ENCODE results near the gene UBALD2.
"Not testable (repeated sequence)": the region's sequence is repeated elsewhere in the genome, so short reads cannot be mapped to it uniquely, and the experiment has no call there.

UBALD2 gene

GRCh38 chr17:76278268-76278908, 13.2 kb downstream of the UBALD2 start:
- no peak for DNase-seq

DNA sequence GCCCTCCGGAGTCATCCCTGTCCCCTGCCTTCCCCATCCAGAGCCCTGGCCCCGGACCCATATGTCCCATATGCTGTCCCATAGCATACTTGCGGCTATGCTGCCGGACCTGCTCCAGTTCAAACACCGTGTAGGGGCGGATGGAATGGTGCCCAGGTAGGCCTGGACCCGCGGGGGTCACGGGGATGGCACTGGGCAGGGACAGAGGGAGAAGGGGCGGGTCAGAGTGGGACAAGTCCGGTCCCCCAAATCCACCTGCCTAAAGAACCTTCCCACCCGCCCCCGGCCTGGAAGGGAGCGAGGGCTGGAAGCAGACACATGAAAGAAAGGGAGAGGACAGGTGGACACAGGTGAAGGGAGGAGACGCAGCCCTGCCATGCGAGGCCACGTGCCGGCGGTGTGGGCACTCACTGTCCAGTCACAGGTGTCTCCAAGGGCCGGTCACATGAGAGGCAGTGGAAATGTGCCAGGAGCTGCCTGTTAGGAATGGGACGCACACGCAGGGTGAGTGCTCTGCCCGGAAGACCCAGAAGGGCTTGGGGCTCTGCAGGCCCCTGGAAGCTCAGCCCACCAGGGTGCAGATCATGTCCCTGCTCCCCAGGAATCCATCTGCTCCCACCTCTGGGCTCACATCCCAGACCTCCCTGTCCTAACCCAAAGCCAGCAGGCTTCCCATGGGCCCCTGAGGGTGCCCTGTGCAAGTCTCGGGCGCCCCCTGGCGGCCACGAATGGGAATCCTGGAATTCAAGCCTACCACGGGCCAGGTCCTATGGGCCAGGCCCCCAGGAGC, 14.0 kb downstream of the UBALD2 start:
- DNase-seq, result peak; percentile 89

- no peak for DNase-seq
Measured at GRCh38 chr17:76279742-76280287, 14.7 kb downstream of the UBALD2 start.

DNA sequence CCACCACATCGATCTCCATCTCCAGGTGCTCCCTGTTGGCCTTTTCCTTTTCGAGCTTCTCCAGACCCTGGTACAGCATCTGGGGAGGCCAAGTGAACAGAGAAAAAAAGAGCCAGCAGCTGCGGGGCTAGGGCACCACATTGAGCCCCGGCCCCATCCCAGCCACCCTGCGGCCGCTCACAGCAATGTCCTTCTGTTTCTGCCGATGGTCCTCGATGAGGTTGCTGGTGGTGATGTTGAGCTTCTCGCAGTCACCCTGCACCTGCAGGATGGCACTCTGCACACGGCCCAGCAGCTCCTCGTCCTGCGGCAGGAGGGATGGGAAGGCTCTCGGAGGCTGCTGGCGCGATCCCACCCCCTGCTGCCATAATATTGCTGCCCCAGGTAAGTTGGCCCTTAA, 15.5 kb downstream of the UBALD2 start:
- no peak for DNase-seq

GRCh38 chr17:76281573-76282371, 16.6 kb downstream of the UBALD2 start:
- DNase-seq, result no peak

DNA sequence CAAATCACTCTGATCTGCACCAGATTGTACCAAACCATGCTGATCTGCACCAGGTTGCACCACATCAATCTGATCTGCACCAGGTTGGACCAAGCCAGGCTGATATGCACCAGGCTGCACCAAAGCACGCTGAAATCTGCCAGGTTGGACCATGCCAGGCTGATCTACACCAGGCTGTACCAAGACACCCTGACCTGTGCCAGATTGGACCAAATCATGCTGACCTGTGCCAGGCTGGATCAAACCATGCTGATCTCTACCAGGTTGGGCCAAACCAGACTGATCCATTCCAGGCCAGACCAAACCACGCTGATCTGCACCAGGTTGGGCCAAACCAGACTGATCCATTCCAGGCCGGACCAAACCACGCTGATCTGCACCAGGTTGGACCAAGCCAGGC, 27.4 kb downstream of the UBALD2 start:
- no peak for DNase-seq

- no peak for DNase-seq
Measured at GRCh38 chr17:76293106-76293505, 28.0 kb downstream of the UBALD2 start.

- DNase-seq, result no peak
Measured at GRCh38 chr17:76296186-76296585, 31.0 kb downstream of the UBALD2 start.

DNA sequence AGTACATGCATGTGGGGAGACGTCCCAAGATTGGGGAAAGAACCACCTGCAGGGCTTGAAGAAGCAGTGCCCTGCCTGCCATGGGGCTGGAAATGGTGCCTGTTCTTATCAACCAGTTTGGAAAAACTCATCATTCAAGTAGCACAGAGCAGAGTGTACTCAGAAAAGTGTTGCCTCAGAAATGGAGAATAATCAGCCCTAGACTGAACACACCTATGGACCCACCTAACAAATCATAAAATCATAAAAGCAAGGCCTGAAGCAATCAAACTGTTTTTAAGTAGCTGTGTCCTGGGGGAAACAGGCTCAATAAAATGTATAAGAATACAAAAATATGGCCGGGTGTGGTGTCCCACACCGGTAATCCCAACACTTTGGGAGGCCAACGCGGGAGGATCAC, 31.7 kb downstream of the UBALD2 start:
- DNase-seq, result no peak

- DNase-seq, result no peak
Measured at GRCh38 chr17:76297436-76297835, 32.3 kb downstream of the UBALD2 start.

DNA sequence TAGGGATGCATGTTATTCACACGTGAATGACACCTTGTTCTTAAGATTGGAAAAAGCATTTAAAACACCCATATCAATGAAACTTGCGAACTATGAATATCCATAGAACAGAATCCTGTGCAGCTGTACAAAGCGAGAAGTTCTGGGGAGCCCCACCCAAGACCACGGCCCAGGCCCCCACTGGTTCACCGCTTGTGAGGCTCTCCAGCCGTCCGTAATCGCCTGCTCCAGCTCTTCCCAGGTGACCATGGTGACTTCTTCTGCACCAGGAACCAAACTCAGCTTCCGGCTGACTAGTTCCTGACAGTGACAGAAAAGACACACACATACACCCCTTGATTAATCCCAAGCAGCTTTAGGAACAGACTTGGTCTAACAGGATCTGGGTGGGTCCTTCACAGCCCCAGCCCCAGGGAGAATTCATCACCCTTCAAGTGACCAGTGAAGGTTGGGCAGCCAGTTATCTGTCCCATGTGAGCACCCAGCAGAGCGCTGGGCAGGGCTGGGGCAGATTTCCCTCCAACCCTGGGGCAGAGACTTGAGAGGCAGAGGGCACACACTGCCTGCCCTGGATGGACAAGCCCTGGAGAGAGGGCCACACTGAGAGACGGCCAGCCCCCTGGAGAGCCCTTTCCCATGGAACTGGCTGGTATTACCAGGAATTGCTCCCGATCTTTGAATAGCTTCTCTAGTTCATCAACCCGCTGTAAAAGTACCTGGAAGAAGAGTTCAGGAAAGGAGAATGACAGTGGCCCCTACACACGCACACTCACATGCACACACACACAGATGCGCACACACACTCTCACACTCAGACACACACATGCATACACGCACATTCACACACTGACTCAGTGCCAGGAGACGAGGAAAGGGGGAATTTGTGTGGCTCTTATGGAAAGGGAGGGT, 39.3 kb downstream of the UBALD2 start:
- no peak for DNase-seq

- not testable (repeated sequence) for DNase-seq
Measured at GRCh38 chr17:76305135-76305454, 39.9 kb downstream of the UBALD2 start.

DNA sequence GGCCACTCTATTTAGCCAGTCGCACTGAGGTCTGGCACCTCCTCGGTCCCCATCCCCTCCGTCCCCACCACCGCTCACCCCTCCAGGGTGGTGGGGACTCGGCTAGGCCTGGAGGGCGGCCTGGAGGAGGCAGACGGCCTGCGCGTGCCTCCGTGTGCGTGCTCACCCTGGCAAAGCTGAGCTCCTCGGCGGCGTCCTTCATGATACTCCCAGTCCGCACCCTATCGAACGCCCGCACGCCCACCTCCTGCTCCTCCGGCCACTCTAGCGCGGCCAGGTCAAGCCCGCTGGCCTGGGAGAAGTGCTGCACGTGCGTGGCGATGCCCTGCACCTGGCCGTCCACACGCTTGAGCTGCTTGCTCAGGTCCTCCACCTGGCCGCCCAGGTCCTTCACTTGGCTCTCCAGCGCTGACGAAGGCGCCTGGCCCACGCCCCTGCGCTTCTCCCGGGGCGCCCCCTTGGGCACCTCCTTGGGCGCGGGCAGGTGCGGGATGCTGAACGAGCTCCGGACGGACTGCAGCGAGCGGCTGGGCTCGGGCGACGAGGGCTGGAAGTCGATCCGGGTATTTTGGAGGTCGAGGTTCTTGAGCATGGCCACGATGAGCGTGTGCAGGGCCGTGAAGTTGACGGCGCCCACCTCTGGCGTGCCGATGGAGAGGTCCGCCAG, 42.3 kb downstream of the UBALD2 start:
- no peak for DNase-seq

- DNase-seq, result no peak
Measured at GRCh38 chr17:76307966-76308338, 42.8 kb downstream of the UBALD2 start, which contains the start of gene QRICH2. Gene QRICH2 (minus strand): TSS chr17:76308276. CDS start chr17:76307998, 278 bp downstream.

DNA sequence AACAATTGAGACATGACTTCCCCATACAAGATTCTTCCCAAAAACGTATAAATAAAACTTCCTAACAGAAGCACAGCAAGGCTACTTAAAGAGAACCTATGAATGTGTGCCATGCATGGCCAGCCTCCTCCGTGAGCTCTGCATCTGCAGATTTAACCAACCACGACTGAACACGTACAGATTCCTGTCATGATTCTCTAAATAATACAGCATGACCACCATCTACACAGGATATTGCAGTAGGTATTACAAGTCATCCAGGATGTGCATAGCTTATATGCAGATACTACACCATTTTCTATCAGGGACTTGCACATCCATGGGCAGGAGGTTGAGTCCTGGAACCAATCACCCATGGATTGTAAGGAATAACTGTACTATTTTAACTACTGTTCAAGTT, 44.3 kb downstream of the UBALD2 start:
- DNase-seq, result no peak

DNA sequence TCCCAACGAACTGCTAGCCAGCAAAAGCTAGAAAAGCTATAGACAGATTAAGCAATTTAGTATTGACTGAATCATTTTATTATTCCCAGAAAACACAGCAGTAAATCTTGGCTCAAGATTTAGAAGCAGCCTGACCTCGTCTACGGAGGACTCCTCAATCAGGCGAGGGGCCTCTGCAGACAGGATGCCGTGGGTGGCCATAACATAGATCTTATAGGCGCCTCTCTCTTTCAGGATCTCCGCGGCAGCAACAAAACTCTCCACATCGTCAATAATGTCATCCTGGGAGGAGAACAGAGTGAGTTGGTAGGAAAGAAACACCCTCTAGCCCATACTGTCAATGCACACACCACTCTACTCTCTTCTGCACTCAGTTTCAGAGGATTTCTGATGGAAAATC, 47.6 kb downstream of the UBALD2 start:
- DNase-seq, result no peak

DNA sequence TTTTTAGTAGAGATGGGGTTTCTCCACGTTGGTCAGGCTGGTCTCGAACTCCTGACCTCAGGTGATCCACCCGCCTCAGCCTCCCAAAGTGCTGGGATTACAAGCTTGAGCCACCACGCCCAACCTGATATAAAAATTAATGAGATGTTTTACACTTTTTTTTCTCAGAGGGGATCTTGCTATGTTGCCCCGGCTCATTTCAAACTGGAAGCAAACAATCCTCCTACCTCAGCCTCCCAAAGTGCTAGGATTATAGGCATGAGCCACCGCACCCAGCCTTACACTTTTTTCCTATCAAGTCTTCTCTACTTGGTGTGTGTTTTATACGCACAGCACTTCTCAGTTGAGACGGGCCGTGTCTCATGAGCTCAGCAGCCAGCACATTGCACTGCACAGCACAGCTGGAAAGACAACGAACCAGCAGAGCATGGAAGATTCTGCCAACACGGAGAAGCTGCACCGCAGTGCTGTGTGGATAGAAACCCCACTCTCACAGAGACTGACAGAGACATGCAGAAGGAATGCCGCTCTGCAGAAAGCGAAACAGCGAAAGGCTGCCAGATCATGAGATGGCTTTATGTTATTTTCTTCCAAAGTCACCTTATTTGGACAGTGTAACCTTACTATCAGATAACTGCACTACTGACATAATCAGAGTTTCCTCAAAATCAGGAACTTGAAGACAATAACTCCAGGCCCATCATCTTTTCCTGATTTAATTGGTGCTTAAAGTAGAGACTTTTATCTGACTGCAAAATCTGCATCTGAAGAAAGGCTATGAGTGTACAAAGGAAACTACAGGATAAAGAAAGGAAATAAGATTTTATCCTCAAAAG, 49.5 kb downstream of the UBALD2 start:
- DNase-seq, result no peak

GRCh38 chr17:76317535-76317934, 52.4 kb downstream of the UBALD2 start:
- DNase-seq, result no peak

DNA sequence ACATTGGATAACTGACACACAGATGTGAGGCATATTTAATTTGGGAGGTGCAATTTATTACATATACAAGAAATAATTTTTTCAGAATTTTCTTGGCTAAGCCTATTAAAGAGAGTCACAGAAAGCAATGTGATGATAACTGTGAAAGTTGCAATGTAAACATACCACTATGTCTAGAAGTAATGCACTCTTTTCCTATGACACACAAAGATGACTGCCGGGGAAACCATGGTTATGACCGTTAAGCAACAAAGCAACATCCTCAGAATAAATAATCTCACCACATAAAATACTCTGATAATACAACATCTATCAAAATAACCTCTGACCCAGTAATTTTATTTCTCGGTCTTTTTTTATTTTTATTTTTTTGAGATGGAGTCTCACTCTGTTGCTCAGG, 53.4 kb downstream of the UBALD2 start:
- DNase-seq, result no peak

Measured in CD4-positive, alpha-beta T cell treated with Interleukin-6 for 4 hours (primary cell).